Right renal pelvis (tissue), 4 donors: ENCODE measurements around the gene NUDC. TPM values are rescaled to one million over a fixed set of nuclear protein-coding genes. Genes with fewer than 3 reads are reported as not detected.
A peak's percentile ranks its signal among the peaks of the same experiment; 100 is the strongest.
"Not testable (repeated sequence)": the region's sequence is repeated elsewhere in the genome, so short reads cannot be mapped to it uniquely, and the experiment has no call there.

Experiments used
- DNase-seq, 4 donors: peaks; one replicate each; pipeline ENCODE4 v3.0.0-alpha.2; 2013; ENCODE audit warnings: low read depth in 4 of 4, low spot score in 3 of 4, missing footprints in 1 of 4
- polyA plus RNA-seq, 4 donors: library from polyadenylated mRNA; unstranded; fragments of 120-200 nt; gene quantifications; one replicate each; pipeline ENCODE4 v1.2.1, GENCODE V29; 2013; ENCODE audit not compliant: insufficient read length in 4 of 4

NUDC gene
- 10 to 100 TPM; 86.4 to 99.3 (median 90.3) TPM for polyA plus RNA-seq

DNA sequence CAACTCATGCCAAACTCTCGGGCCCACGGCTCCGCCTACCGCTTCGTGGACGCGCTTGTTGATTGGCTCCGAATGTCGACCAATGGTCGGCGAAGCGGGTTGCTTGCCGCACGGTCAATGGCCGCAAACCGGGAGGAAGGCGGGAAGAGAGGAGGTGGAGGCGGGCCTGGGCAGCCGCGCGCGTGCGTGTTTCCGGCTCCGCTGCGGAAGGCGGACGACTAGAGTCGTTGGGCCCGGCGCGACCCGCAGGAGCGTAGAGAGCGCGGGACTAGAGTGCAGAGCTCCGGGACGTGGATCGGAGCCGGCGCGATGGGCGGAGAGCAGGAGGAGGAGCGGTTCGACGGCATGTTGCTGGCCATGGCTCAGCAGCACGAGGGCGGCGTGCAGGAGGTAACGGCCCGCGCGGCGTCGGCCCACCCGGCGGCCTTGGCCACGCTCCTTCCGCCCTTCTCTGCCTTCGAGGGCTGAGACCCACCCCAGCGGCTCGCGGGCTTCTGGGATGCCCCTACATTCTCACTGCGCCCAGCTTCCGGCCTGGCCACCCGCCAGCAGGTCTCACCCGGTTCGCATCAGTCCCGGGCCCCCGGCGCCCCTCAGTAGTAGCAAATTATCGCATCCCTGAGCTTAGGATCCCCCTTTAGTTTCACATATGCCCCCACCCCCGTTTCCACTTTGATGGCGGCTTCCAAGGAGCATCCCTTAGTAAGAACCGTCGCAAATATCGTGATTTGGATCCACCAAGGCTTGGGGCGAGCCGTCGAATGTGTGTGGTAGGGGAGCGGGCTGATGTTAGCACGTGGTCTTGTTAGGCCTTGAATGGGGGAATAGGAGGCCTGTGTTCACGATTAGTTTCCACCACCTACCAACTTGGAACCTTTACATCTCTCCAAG lies at the start of gene NUDC:
TSS of gene NUDC (plus strand) at position 204 of the 891 bp plus-strand sequence. CDS start at position 310, 106 bp downstream.
- DNase-seq: peak; percentile 88 to 93 (median 93)

DNA sequence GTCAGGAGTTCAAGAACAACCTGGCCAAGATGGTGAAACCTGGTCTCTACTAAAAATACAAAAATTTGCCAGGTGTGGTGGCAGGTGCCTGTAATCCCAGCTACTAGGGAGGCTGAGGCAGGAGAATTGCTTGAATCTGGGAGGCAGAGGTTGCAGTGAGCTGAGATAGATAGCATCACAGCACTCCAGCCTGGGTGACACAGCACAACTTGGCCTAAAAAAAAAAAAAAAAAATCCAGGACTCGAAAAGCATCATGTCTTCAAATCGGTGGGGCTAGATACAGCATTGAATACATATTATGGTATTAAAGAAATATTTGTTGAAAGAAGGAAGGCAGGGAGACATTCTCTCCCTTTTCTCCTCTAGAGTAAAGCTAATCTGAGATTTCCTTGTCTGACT lies 48.4 kb upstream of the NUDC start:
- not testable (repeated sequence) for DNase-seq

DNA sequence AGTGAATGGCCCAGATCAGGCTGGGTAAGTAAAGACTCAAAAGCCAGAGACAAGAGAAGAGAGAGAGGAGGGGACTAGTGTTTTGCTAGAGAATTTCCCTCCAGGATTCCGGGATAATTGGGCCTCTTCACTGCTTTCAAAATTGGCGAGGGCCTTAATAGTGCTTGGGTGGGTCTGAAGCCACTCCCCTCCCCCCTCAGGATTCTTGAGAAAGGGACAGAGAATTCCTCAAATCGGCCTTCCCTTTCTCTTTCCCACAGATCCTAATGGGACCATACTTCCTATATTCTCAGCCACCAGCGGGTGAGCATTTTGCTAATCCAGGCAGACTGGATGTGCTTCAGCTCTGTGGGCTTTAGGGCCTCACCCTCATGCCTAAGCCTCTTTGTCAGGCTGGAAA lies 46.6 kb upstream of the NUDC start:
- no peak for DNase-seq

DNA sequence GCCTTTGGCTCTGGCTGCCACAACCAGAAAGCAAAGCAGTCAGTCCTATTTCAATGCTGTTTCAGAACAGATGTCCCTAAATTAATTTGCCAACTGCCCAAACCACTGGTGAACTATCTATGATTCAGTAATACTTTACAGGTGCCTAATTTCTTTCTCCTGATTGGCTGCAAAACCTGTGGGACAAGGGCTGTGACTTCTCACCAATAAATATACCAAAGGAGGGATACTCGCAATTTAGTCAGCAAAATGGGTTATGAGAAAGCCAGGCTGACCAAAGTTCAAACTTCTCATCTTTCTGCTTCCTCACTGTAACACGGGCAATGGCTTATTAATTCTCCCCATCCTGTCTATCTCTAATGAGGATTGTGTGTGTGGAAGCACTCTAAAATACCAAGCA lies 44.2 kb upstream of the NUDC start:
- DNase-seq: no peak

DNA sequence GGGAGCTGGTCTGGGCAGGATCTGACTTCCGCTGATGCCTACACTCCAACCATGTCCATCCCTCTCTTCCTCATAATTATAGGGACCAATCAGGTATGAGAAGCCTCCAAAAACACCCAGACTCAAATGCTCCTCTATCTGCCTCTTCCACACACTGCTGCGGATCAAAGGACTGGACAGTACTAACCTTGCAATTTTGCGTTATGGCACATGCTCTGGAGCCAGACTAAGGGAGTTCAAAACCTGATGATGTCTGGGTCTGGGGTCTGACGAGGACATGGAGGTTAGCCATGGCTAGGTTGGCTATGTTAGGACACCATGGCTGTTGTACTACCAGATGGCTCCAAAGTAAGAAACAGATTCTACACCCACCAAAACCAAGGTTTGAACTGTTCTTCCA lies 41.8 kb upstream of the NUDC start:
- no peak for DNase-seq

DNA sequence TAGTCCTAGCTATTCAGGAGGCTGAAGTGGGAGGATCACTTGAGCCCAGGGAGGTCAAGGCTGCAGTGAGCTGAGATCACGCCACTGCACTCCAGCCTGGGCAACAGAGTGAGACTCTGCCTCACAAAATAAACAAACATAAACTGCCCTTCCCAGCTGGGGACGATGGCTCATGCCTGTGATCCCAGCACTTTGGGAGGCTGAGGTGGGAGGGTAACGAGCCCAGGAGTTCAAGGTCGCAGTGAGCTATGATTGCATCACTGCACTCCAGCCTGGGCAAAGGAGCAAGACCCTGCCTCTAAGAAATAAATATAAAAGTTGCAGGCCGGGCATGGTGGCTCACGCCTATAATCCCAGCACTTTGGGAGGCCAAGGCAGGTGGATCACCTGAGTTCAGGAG lies 39.9 kb upstream of the NUDC start:
- not testable (repeated sequence) for DNase-seq

DNA sequence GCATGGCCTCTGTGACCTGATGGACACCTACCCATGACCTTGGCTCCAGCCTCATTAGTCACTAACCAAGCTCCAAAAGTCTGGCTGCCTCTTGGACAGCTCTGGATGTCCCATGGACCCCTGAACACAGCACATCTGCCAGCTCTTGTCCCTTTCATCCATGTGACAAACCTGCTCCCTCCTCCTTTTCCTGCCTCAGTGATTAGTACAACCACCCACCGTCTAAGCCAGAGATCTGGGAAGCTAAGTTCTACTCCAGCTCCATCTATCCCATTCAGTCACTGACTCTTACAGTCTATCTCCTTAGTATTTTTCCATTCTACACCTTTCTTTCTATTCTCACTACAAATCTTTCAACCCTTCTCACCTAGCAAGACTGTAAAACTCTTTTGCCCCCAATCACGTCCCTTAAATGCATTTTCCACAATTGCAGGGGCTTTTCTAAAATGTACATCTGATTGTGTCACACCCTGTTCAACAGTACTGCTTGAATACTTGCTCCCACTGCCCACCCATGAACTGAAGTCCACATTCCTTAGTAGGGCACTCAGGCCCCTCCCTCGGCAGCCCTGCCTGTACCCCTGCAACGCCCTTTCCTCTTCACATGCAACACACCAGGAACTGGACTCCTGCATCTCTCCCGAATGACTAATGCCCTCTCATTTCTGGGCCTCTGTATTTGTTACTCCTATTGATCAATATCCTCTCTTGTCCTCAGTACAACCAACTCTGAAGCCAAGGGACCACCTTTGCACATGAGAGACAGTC lies 38.7 kb upstream of the NUDC start:
- DNase-seq: no peak

DNA sequence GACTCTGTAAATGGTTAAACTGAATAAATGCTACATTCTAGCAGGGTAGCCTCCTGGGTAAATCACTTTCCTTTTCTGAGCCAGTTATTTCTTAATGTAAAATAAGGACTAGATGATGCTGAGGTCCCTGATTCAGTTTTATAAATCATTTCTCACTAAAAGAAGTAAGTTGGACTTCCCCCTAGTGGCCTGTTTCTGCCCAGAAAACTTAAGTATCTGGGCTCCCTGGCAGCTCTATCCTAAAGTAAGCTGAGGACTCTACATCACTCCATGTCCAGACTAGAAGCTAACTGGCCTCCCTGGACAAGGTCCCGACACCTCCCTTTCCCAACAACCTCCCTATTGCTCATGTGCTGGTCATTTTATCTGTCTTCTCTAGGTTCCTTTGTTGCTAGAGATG lies 34.4 kb upstream of the NUDC start:
- no peak for DNase-seq

DNA sequence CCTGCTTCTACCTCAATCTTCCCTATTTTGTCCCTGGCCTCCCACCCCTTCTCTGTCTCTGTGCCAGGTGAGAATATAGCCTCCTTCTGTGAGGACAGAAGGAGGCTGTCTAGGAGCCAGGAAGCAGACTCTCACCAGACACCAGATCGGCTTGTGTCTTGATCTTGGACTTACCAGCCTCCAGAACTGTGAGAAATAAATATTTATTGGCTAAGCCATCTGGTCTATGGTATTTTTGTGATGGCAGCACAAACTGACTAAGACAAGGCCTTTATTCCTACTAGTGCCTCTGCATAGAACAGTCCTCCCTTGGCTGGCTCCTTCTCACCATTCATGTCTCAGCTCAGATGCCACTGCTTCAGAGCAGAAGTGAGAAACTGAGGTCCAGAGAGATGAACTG lies 33.3 kb upstream of the NUDC start:
- no peak for DNase-seq

DNA sequence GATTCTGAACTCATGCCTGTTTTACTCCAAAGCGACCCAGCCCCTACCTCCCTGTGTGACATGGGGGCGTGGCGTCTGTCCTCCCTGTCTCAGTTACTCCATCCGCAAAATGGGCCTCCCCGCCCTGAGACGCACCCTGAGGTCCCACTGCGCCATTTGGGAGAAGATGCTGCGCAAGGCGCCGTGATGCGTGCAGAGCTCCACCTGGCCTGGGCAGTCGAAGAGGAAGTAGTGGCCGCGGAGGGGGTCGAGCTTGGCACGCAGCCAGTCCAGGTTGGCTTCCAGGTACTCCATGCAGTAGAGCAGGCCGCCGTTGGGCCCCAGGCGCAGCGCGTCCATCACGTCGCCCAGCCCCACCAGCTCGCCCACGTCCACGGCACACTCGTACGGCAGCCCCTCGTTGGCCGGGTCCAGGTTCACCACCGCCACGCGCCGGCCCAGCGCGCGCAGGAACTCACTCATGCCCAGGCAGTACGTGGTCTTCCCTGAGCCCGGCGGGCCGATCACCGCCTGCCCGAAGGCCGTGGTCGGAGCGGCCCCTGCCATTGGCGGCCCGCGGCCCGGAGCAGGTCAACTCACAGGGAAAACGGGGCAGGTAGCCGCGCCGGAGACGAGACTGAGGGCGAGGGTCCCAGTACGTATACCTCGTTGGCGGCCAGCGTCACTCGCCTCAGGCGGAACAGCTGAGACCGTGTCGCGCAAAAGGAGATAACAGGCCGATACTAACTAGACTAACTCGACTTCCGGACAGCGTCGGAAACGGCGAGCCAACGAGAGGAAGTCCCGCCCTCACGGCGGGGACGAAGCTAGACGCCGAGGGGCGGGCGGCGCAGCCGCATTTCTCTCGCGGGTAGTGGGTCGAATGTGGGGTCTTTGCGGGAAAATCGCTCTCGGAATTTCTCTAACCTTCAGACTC lies 31.7 kb upstream of the NUDC start, which contains the start of gene GPN2:
TSS of gene GPN2 (minus strand) at position 733 of the 916 bp plus-strand sequence. CDS start at position 546, 187 bp downstream.
- peak; percentile 61 to 76 (median 70) for DNase-seq

DNA sequence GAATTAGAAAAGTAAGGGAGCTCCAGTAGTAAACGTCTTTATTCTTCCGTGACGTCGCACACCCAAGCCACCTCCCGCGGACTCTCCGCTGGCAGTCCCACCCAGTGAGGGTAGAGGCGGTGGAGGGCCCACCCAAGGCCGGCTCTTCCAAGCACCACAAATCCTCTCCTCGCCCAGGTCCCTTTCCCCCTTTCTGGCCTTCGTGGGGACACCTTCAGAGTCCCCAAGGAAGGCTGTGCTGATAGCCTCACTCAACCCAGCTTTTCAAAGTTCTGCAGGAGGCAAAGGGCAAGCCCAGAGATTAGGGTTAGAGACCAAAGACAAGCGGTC lies 31.1 kb upstream of the NUDC start:
- no peak for DNase-seq

DNA sequence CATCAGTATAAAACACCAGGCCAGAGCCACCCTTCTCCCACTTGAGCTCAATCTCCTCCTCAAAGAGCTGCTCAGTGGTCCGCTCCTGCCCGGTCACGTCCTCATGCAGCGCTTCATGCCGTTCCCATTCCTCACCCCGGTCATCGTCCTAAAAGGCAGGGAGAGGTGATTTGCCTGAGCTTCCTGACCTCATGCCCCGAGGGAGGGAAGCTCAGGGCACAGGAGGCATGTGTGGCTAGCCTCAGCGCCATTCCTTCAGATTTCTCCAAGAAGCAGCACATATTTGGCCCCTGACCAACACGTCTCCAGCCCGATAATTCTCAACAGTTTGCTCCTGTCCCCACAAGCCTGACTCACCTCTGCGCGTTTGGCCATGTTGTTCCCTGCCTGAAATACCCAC lies 27.3 kb upstream of the NUDC start:
- no peak for DNase-seq

DNA sequence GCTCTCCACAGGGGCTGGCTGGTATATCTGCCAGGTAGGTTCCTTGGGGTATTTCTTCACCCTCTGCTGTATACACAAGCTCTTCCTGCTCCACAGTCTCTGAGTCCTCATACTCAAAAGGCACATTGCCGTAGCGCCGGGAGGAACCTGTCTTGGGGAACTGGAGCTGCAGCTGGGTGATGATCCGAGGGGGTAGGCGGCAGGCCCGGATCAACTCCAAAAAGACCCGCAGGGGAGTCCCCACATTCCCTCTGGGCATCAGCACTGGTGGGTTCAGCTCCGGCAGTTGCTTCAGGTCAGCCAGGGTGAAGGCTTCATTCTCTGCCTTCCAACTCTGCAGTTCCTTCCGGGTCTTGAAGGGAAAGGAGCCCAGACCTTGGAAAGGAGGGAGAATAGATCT lies 24.2 kb upstream of the NUDC start:
- no peak for DNase-seq

DNA sequence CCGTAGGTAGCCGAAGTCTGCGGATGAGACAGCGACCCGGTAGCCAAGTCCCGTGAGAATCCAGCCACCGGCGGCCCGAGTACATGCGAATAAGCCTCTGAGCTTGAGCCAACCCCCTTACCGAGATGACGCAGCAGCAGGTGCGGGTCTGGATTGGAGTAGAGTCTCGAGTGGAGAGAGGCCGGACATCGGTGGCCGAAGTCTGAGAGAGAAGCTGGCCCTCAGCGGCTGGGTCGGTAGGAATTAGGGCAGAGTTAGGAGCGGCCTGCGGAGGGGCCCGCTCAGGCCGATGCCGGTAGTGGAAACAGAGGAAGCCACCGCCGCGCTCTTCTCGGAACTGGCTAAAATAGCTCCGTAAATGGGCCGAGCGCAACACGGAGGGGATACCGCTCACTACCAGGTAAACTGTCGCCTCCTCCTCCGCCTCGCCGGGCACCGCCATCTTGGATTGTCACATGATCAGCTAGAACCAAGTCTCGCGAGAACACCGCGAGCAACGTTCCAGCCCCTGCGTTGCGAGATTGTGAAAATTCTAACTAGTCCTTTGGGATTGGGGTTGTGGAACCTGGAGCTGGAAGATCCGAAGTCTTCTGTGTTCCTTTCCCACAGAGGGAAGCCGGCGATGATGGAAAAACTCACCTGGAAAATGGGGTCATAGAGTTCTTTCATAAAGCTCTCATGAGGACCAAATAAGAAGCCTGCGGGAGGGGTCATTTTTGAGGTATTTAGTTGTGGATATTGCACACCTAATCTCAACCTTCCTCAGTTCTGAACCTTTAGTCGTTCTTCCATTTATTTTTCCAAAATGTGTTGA lies 21.3 kb upstream of the NUDC start, which contains the start of gene GPATCH3:
TSS of gene GPATCH3 (minus strand) at position 467 of the 814 bp plus-strand sequence. CDS start at position 442, 25 bp downstream.
- DNase-seq: peak; percentile 88 to 91 (median 89)

DNA sequence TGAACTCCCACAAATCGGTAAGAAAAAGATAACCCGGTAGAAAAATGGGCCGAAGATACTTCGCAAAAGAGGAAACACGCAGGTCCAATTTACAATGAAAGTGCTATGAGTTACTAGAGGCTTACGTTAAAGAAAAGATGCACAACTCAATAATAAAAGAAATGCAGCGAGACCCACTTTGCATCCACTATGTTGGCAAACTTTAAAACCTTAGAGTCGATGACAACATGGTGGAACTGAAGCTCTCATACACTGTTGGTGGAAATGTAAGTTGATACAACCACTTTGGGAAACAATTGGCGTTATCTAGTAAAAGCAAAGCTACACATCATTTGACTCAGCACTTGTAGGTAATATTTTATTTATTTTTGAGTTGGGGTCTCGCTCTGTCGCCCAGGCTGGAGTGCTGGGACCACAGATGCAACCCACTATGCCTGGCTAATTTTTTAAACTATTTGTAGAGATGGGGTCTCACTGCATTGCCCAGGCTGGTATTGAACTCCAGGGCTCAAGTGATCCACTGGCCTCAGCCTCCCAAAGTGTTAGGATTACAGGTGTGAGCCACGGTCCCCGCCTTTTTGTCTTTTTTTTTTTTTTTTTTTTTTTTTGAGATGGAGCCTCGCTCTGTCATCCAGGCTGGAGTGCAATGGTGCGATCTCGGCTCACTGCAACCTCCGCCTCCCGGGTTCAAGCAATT lies 20.6 kb upstream of the NUDC start:
- DNase-seq: no peak

DNA sequence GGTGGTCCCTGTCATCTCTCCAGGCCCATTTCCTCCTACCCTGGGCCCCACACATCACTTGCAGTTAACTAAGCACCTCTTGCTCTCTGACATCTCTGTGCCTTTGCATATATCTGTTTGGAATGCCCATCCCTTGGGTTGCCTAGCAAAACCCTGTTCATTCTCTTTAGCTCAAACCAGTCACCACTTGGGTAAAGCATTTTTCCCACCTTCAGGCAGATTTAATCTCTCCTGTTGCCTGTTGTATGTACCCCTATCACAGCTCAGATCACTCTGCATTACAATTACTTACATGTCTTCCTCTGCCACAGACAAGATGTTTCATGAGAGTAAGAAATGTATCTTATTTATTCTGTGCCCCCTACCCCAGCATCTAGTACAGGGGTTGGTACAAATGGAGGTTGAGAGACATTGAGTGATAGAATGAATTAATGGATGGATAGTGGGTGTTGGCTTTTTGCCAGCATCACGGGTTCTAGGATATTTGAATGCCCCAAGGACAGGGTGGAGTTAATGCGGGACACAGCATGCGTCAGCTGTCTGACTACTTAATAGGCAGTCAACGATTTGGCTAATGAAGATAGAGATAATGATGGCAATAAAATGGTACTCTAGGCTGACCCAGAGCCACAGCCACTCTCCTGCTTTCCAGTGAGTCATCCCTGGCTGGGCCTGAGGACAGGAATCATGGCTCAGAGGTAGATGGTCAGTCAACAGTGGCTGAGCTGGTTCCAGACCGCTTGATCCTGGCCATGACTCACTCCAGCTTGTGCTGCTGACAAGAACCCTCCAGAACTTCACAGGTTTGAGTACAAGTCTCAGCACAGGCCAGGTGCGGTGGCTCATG lies 14.2 kb upstream of the NUDC start:
- DNase-seq: no peak

DNA sequence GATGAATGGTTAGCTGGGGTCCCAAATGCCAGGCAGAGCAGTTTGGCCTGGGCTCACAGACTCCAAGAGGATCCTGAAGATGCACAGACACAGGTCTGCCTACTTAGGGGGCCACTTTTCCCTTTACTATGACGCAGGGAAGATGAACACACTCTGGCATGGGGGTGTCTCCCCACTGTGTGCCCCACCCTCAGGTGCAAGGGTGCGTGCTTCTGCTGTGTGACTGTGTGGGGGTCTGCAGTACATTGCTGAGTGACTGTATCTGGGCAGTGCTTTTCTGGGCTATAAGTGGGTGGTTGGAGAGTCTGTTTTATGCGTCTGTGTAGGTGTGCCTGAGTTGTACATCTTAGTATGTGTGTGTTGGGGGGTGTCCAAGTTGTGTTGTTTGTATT lies 11.6 kb upstream of the NUDC start:
- no peak for DNase-seq
